ENCODE measurements around the gene RBFOX2. TPM values are rescaled to one million over a fixed set of nuclear protein-coding genes. Genes with fewer than 3 reads are reported as not detected.

RBFOX2 gene
- total and polyA plus RNA-seq, 2 experiments from 2014 or later = 88.8 to 131 TPM

GRCh38 chr22:35915477-35916013 lies 113.1 kb downstream of the RBFOX2 start:
- Histone ChIP-seq H3K27me3 (ENCODE audit: insufficient read depth) (no peaks in the 10 kb centered on the region), H3K27ac (ENCODE audit: low read depth) (peak overlapping the region; percentile 93), H3K4me1 (ENCODE audit: insufficient read depth) (peaks cover 42% of the 10 kb centered on the region), H3K79me2 (replicated peaks; ENCODE audit: insufficient read depth) (peaks cover 83% of the 10 kb centered on the region), H3F3A (replicated peaks; ENCODE audit: low read depth) (no peaks in the 10 kb centered on the region), H3K9me2 (ENCODE audit: insufficient read depth) (no peaks in the 10 kb centered on the region), H4K20me1 (replicated peaks; ENCODE audit: insufficient read depth) (peaks cover 2% of the 10 kb centered on the region), H3K4me2 (peak overlapping the region; percentile 64), H3K36me3 (ENCODE audit: insufficient read depth) (no peaks in the 10 kb centered on the region), H2AFZ (no peak overlapping the region), H3K4me3 (peak overlapping the region; percentile 37)
- no peaks in the 10 kb centered on the region for H3K36me3 Mint-ChIP-seq (ENCODE audit: low read depth)
- peak overlapping the region; percentile 77 for H3K4me3 Mint-ChIP-seq
- H3K4me1 Mint-ChIP-seq = peaks cover 58% of the 10 kb centered on the region
- TF ChIP-seq ZNF462 (CRISPR knock-in tag; IDR thresholded peaks at IDR 0.05) (no peak), ETS1 (IDR thresholded peaks at IDR 0.05) (no peak), NANOG (IDR thresholded peaks at IDR 0.05; ENCODE audit: borderline replicate concordance) (no peak), CREB1 (CRISPR knock-in tag; IDR thresholded peaks at IDR 0.05; ENCODE audit: low read depth) (no peak), ZNF331 (CRISPR knock-in tag; IDR thresholded peaks at IDR 0.05; ENCODE audit: low read depth) (no peak), EZH2phosphoT487 (IDR thresholded peaks at IDR 0.05; ENCODE audit: unreplicated experiment) (no peak), JUNB (IDR thresholded peaks at IDR 0.05; ENCODE audit: unreplicated experiment) (no peak), POLR2AphosphoS5 (IDR thresholded peaks at IDR 0.05; ENCODE audit: low read depth) (no peak), EZH2 (IDR thresholded peaks at IDR 0.05; ENCODE audit: low read depth, unreplicated experiment) (no peak), ZNF114 (CRISPR knock-in tag; IDR thresholded peaks at IDR 0.05) (no peak), STAT1 (IDR thresholded peaks at IDR 0.05; ENCODE audit: unreplicated experiment) (no peak), CTCF (conservative IDR thresholded peaks at IDR 0.05; ENCODE audit: low read depth in 2 of 2) (no peak), REST (IDR thresholded peaks at IDR 0.05; ENCODE audit: unreplicated experiment) (no peak)
- peak overlapping the region; percentile 92 for H3K27ac Mint-ChIP-seq
- peak; percentile 10 for ATAC-seq
- no peak for DNase-seq (ENCODE audit: low spot score)
- no peaks in the 10 kb centered on the region for H3K9me3 Mint-ChIP-seq
- peaks cover 5% of the 10 kb centered on the region for H3K27me3 Mint-ChIP-seq (ENCODE audit: insufficient read depth, low read depth, poor library complexity)

Measured in GM23338 (cell line).